Prostate gland (tissue), 2 donors: Measurements from ENCODE around the gene FFAR4.

ENCODE experiments used
- CTCF ChIP-seq, 4 experiments: fragments of 200-600 bp in 2 of 4; fragments of 450-650 bp in 2 of 4; sonication (generic) in 2 of 4; IDR thresholded peaks; 1 replicate in 3 of 4; 2 replicates in 1 of 4; pipeline ENCODE4 v1.5.1; 2016 to 2019; ENCODE audit warnings: antibody characterized with exemption in 4 of 4, mild to moderate bottlenecking in 2 of 4, moderate library complexity in 2 of 4
- POLR2A ChIP-seq: fragments of 450-650 bp; IDR thresholded peaks from one replicate; pipeline ENCODE4 v1.6.1; 2016; ENCODE audit warnings: antibody characterized with exemption, mild to moderate bottlenecking

GRCh38 chr10:93599778-93600177 lies 33.3 kb downstream of the FFAR4 start:
- TF ChIP-seq CTCF (IDR thresholded peaks at IDR 0.05) = no peak
- no peak for TF ChIP-seq POLR2A
